Stomach (tissue), 9 donors: ENCODE results near the gene ABCA1. TPM values are rescaled to one million over a fixed set of nuclear protein-coding genes. Genes with fewer than 3 reads are reported as not detected.
A peak's percentile ranks its signal among the peaks of the same experiment; 100 is the strongest.

Source experiments
- DNase-seq, 2 donors: peaks; one replicate each; pipeline versions ENCODE4 v3.0.0 to v3.0.0-alpha.2; 2013 to 2019
- H3K27ac ChIP-seq, 5 donors: fragments of 200-600 bp in 4 of 5; sonication (generic) in 4 of 5; one replicate each; pipeline ENCODE4 v1.5.1; 2013 to 2019; ENCODE audit warnings: mild to moderate bottlenecking in 1 of 5, moderate library complexity in 1 of 5
- H3K27me3 ChIP-seq, 3 donors: fragments of 200-600 bp; sonication (generic); one replicate each; pipeline ENCODE4 v1.5.1; 2017 to 2019; ENCODE audit warnings: mixed run types in 1 of 3
- H3K36me3 ChIP-seq, 4 donors: fragments of 200-600 bp; sonication (generic); 1 replicate in 3 of 4; 2 replicates in 1 of 4; pipeline ENCODE4 v1.5.1; 2016 to 2019
- H3K4me1 ChIP-seq, 4 donors: fragments of 200-600 bp; sonication (generic); one replicate each; pipeline ENCODE4 v1.5.1; 2016 to 2019
- H3K4me3 ChIP-seq, 4 donors: fragments of 200-600 bp; sonication (generic) in 3 of 4; one replicate each; pipeline ENCODE4 v1.5.1; 2016 to 2019; ENCODE audit warnings: mild to moderate bottlenecking in 1 of 4
- H3K9me3 ChIP-seq, 4 donors: fragments of 200-600 bp; sonication (generic); one replicate each; pipeline ENCODE4 v1.5.1; 2016 to 2019
- EP300 ChIP-seq: sonication (generic); formaldehyde crosslinking; IDR thresholded peaks from one replicate; pipeline ENCODE4 v1.6.1; 2017; ENCODE audit warnings: antibody characterized with exemption
- POLR2A ChIP-seq, 4 donors: fragments of 450-650 bp; IDR thresholded peaks; one replicate each; pipeline ENCODE4 v1.6.1; 2016; ENCODE audit warnings: antibody characterized with exemption in 4 of 4, control low read depth in 2 of 4, mild to moderate bottlenecking in 1 of 4, moderate library complexity in 1 of 4
- POLR2AphosphoS5 ChIP-seq, 3 donors: sonication (generic); formaldehyde crosslinking; IDR thresholded peaks; one replicate each; pipeline ENCODE4 v1.6.1; 2016; ENCODE audit warnings: antibody characterized with exemption in 3 of 3
- WGBS, 5 donors: extraction: QIAGEN DNeasy Blood & Tissue Kit in 3 of 5; methylation state at CpG; one replicate each; pipeline versions ENCODE4 v1.1.5 to v1.1.7; 2013 to 2018; 5-methylcytosine and 5-hydroxymethylcytosine counted together
- intact Hi-C: fragments of 100-400 bp; cut with DNase I; formaldehyde crosslinking; loops from one replicate; pipeline ENCODE4 v1.15.1; 2023; ENCODE audit warnings: low total_unique reads
- polyA plus RNA-seq, 3 donors: library from polyadenylated mRNA; stranded (reverse); fragments of 200-250 nt; gene quantifications; one replicate each; pipeline ENCODE4 v1.2.3, GENCODE V29; 2013
- total RNA-seq, 5 donors: library from RNA; depleted of rRNA; stranded (reverse); fragments of >200 nt; gene quantifications; one replicate each; pipeline versions ENCODE4 v1.1.0 to v1.2.3, GENCODE V29; 2014 to 2016
- TF ChIP-seq, protein P1 (sequence below), 7 experiments: fragments of 450-650 bp in 4 of 7; fragments of 200-600 bp in 3 of 7; sonication (generic) in 3 of 7; IDR thresholded peaks; one replicate each; pipeline ENCODE4 v1.5.1; 2016 to 2019; ENCODE audit warnings: antibody characterized with exemption in 7 of 7, control low read depth in 2 of 7, mild to moderate bottlenecking in 1 of 7
- donor health status: healthy with polysubstance abuse.
- donor health status: Bipolar disorder and iron deficiency.
- donor health status: healthy.

The ABCA1 gene
- total and polyA plus RNA-seq, 8 donors = 1.9 to 75.3 (median 18.4) TPM

GRCh38 chr9:104863180-104863883 is 64.6 kb downstream of the ABCA1 start:
- TF ChIP-seq POLR2A (IDR thresholded peaks at IDR 0.05) = no peak
- TF ChIP-seq, protein P1, sequence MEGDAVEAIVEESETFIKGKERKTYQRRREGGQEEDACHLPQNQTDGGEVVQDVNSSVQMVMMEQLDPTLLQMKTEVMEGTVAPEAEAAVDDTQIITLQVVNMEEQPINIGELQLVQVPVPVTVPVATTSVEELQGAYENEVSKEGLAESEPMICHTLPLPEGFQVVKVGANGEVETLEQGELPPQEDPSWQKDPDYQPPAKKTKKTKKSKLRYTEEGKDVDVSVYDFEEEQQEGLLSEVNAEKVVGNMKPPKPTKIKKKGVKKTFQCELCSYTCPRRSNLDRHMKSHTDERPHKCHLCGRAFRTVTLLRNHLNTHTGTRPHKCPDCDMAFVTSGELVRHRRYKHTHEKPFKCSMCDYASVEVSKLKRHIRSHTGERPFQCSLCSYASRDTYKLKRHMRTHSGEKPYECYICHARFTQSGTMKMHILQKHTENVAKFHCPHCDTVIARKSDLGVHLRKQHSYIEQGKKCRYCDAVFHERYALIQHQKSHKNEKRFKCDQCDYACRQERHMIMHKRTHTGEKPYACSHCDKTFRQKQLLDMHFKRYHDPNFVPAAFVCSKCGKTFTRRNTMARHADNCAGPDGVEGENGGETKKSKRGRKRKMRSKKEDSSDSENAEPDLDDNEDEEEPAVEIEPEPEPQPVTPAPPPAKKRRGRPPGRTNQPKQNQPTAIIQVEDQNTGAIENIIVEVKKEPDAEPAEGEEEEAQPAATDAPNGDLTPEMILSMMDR (IDR thresholded peaks at IDR 0.05) = peak in 5 of 7 experiments; percentile 34 to 72 (median 63)
- peak in 1 of 3 donors; percentile 49 for TF ChIP-seq POLR2AphosphoS5 (IDR thresholded peaks at IDR 0.05)
- no peak for TF ChIP-seq EP300
- H3K4me1 ChIP-seq = peaks cover 5 to 84% (median 29%) of the 10 kb centered on the region in 4 donors
- H3K27ac ChIP-seq = peak overlapping the region in 4 of 5 donors; percentile 0 to 56 (median 39)
- peaks cover 0 to 59% (median 42%) of the 10 kb centered on the region in 4 donors for H3K36me3 ChIP-seq
- peak; percentile 38 to 89 for DNase-seq
- no peaks in the 10 kb centered on the region for H3K9me3 ChIP-seq
- H3K27me3 ChIP-seq = no peaks in the 10 kb centered on the region
- intact Hi-C loops = loop anchor here (10.0 kb wide), 1 partner anchor 51 kb away; no protein-coding TSS in a partner anchor
- WGBS, 5 donors = 28 to 45% (median 42%) methylated on average over 4 of the region's 4 CpGs
- H3K4me3 ChIP-seq = no peak overlapping the region

DNA sequence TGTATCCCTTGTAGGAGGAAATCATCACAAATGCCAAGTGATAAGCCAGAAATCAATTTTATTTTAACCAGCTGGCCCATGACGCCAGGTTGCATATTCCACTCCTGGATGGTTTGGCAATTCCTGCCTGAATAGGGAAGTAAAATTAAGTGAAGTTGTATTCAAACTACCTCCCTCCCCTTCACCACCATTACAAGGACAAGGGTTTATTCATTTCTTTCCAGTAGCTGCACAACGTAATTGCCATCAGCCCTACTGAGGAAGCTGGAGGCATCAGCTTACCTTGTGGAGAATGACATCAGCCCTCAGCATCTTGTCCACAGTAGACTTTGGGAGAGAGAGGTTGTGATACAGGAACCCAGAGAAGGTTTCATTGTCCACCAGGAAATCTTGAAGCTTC is 66.6 kb downstream of the ABCA1 start:
- Histone ChIP-seq H3K9me3 (no peaks in the 10 kb centered on the region), H3K27ac (peak overlapping the region in 2 of 5 donors; percentile 21 to 31), H3K4me3 (no peak overlapping the region), H3K4me1 (peaks cover 12 to 95% (median 41%) of the 10 kb centered on the region in 4 donors), H3K27me3 (no peaks in the 10 kb centered on the region), H3K36me3 (peaks cover 0 to 61% (median 48%) of the 10 kb centered on the region in 4 donors)
- intact Hi-C loops = loop anchor here (10.0 kb wide), 1 partner anchor 53 kb away; no protein-coding TSS in a partner anchor
- WGBS, 5 donors = 61 to 70% (median 64%) methylated on average over 2 of the region's 2 CpGs
- DNase-seq = no peak
- TF ChIP-seq EP300 = no peak
- no peak for TF ChIP-seq POLR2AphosphoS5 (IDR thresholded peaks at IDR 0.05)
- TF ChIP-seq, protein P1 (IDR thresholded peaks at IDR 0.05) = no peak
- TF ChIP-seq POLR2A (IDR thresholded peaks at IDR 0.05) = no peak

DNA sequence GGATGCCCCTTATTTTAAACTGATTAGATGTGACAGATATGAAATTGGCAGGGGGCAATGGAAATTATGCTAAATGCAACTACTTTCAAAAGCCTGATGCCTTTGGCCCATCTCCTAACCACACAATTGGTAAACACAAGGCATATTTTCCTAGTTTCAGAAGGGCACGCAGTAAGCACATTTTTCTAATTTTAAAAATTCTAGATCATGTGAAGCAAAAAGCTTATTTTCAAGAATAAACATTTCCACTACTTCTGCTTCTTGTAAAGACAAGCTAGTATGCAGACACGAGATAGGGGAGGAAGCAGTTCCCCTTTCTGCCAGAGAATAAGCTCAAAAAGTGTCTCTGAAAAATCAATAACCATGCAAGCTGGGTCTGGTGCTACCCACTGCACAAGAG is 67.7 kb downstream of the ABCA1 start:
- H3K9me3 ChIP-seq = no peaks in the 10 kb centered on the region
- intact Hi-C loops = loop anchor here (10.0 kb wide), 1 partner anchor 55 kb away; no protein-coding TSS in a partner anchor
- peaks cover 14 to 97% (median 50%) of the 10 kb centered on the region in 4 donors for H3K4me1 ChIP-seq
- DNase-seq = no peak
- no peaks in the 10 kb centered on the region for H3K27me3 ChIP-seq
- H3K27ac ChIP-seq = peak overlapping the region in 3 of 5 donors; percentile 21 to 35 (median 31)
- peaks cover 0 to 65% (median 53%) of the 10 kb centered on the region in 4 donors for H3K36me3 ChIP-seq
- TF ChIP-seq, protein P1 (IDR thresholded peaks at IDR 0.05) = no peak
- no peak overlapping the region for H3K4me3 ChIP-seq
- 31 to 45% (median 37%) methylated on average over 2 of the region's 2 CpGs for WGBS, 5 donors

DNA sequence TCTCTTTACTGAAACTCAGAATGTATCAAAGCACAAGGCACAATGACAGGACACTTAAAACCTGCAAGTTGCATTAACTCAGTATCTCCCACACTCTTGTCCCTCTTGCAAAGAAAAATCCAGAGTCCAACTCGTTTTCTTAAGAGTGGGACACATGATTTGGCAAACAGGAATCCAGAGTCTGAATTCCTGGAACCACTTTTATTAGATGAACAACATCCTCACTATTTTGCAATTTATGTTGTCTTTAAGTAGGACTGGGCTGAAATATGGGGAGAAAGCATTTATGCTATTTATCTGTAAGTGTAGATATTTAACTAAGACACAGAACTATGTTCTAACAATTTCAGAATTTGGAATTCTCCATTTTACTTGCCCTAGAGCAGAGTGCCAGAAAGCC is 69.1 kb downstream of the ABCA1 start:
- Histone ChIP-seq H3K27me3 (no peaks in the 10 kb centered on the region), H3K9me3 (no peaks in the 10 kb centered on the region), H3K27ac (peak overlapping the region in 3 of 5 donors; percentile 31 to 38 (median 32)), H3K4me3 (no peak overlapping the region), H3K36me3 (peaks cover 0 to 78% (median 67%) of the 10 kb centered on the region in 4 donors), H3K4me1 (peaks cover 14 to 96% (median 49%) of the 10 kb centered on the region in 4 donors)
- TF ChIP-seq POLR2AphosphoS5 (IDR thresholded peaks at IDR 0.05) (no peak), EP300 (no peak), POLR2A (IDR thresholded peaks at IDR 0.05) (no peak)
- TF ChIP-seq, protein P1 (IDR thresholded peaks at IDR 0.05) = no peak
- intact Hi-C loops = no loop called here
- no peak for DNase-seq
- WGBS, 5 donors = 32 to 43% (median 39%) methylated on average over 1 of the region's 1 CpG
